Uterus (tissue), 4 donors: ENCODE measurements around the gene INSIG1. TPM values are rescaled to one million over a fixed set of nuclear protein-coding genes. Genes with fewer than 3 reads are reported as not detected.

Experiments used
- DNase-seq, 2 donors: peaks; one replicate each; pipeline ENCODE4 v3.0.0-alpha.2; 2019 to 2020
- H3K27ac ChIP-seq, 2 donors: fragments of 200-600 bp; sonication (generic); 1 replicate in 1 of 2; 2 replicates in 1 of 2; pipeline ENCODE4 v1.5.1; 2016 to 2018
- H3K27me3 ChIP-seq, 2 donors: fragments of 200-600 bp; sonication (generic); one replicate each; pipeline ENCODE4 v1.5.1; 2018 to 2019; ENCODE audit warnings: control low read depth in 1 of 2
- H3K36me3 ChIP-seq, 2 donors: fragments of 200-600 bp; sonication (generic); one replicate each; pipeline ENCODE4 v1.5.1; 2019; ENCODE audit warnings: control low read depth in 1 of 2
- H3K4me1 ChIP-seq, 2 donors: fragments of 200-600 bp; sonication (generic); one replicate each; pipeline ENCODE4 v1.5.1; 2018 to 2019; ENCODE audit warnings: control low read depth in 1 of 2
- H3K4me3 ChIP-seq, 2 donors: fragments of 200-600 bp; sonication (generic); 1 replicate in 1 of 2; 2 replicates in 1 of 2; pipeline ENCODE4 v1.5.1; 2018 to 2019; ENCODE audit warnings: mild to moderate bottlenecking in 1 of 2
- H3K9me3 ChIP-seq, 2 donors: fragments of 200-600 bp; sonication (generic); one replicate each; pipeline ENCODE4 v1.5.1; 2019; ENCODE audit warnings: control low read depth in 1 of 2
- CTCF ChIP-seq, 4 experiments: fragments of 200-600 bp in 2 of 4; fragments of 450-650 bp in 2 of 4; sonication (generic) in 2 of 4; IDR thresholded peaks; one replicate each; pipeline ENCODE4 v1.5.1; 2016 to 2019; ENCODE audit warnings: antibody characterized with exemption in 4 of 4, mild to moderate bottlenecking in 2 of 4, moderate library complexity in 1 of 4
- POLR2A ChIP-seq, 2 donors: fragments of 450-650 bp; IDR thresholded peaks; one replicate each; pipeline ENCODE4 v1.6.1; 2016; ENCODE audit warnings: antibody characterized with exemption in 2 of 2, mild to moderate bottlenecking in 1 of 2, moderate library complexity in 1 of 2
- intact Hi-C: fragments of 100-400 bp; cut with DNase I; formaldehyde crosslinking; loops from one replicate; pipeline ENCODE4 v1.15.1; 2023; ENCODE audit warnings: low total_unique reads
- total RNA-seq, 4 donors: library from RNA; depleted of rRNA in 3 of 4; stranded (reverse); fragments of >200 nt in 3 of 4; gene quantifications; one replicate each; pipeline versions ENCODE4 v1.1.0 to v1.2.4, GENCODE V29; 2014 to 2023
- donor health status: DM: yes; HTN: yes; CAD: no.

The INSIG1 gene
- total RNA-seq, 4 donors from 2014 or later = 11.0 to 46.6 (median 22.0) TPM

GRCh38 chr7:155306673-155307470 is 9.2 kb downstream of the INSIG1 start:
- Histone ChIP-seq H3K27ac (no peak overlapping the region), H3K36me3 (no peaks in the 10 kb centered on the region)
- no peak for DNase-seq

GRCh38 chr7:155308330-155309020 is 10.8 kb downstream of the INSIG1 start:
- no peaks in the 10 kb centered on the region for H3K27me3 ChIP-seq
- no peak overlapping the region for H3K27ac ChIP-seq
- no peaks in the 10 kb centered on the region for H3K4me1 ChIP-seq
- TF ChIP-seq CTCF (IDR thresholded peaks at IDR 0.05) (no peak), POLR2A (IDR thresholded peaks at IDR 0.05) (no peak)
- H3K4me3 ChIP-seq = no peak overlapping the region
- intact Hi-C loops = no loop called here
- H3K9me3 ChIP-seq = no peaks in the 10 kb centered on the region
- no peak for DNase-seq
- H3K36me3 ChIP-seq = no peaks in the 10 kb centered on the region

More at GRCh38 chr7:155306673-155307470, 9.2 kb downstream of the INSIG1 start:
- Histone ChIP-seq H3K4me3 (no peak overlapping the region), H3K9me3 (no peaks in the 10 kb centered on the region), H3K4me1 (no peaks in the 10 kb centered on the region), H3K27me3 (no peaks in the 10 kb centered on the region)
- TF ChIP-seq CTCF (IDR thresholded peaks at IDR 0.05) = no peak
- TF ChIP-seq POLR2A (IDR thresholded peaks at IDR 0.05) = no peak
- intact Hi-C loops = no loop called here

- Histone ChIP-seq H3K27me3 (no peaks in the 10 kb centered on the region), H3K36me3 (no peaks in the 10 kb centered on the region), H3K27ac (no peak overlapping the region), H3K9me3 (no peaks in the 10 kb centered on the region), H3K4me3 (no peak overlapping the region), H3K4me1 (no peaks in the 10 kb centered on the region)
- no peak for DNase-seq
- TF ChIP-seq POLR2A (IDR thresholded peaks at IDR 0.05) (no peak), CTCF (IDR thresholded peaks at IDR 0.05) (no peak)
- intact Hi-C loops = no loop called here
These were observed 11.3 kb downstream of the INSIG1 start for GRCh38 chr7:155309021-155309338.

GRCh38 chr7:155310425-155311114 is 12.9 kb downstream of the INSIG1 start:
- no peak for TF ChIP-seq POLR2A (IDR thresholded peaks at IDR 0.05)
- no peak for TF ChIP-seq CTCF (IDR thresholded peaks at IDR 0.05)
- Histone ChIP-seq H3K9me3 (no peaks in the 10 kb centered on the region), H3K4me3 (no peak overlapping the region), H3K4me1 (no peaks in the 10 kb centered on the region), H3K36me3 (no peaks in the 10 kb centered on the region), H3K27me3 (no peaks in the 10 kb centered on the region), H3K27ac (no peak overlapping the region)
- intact Hi-C loops = no loop called here
- no peak for DNase-seq
